ENCODE data around the gene OR11G2. TPM values are rescaled to one million over a fixed set of nuclear protein-coding genes. Genes with fewer than 3 reads are reported as not detected.

OR11G2 gene
- total and polyA plus RNA-seq, 2 of the 8 experiments (the other 6 are each of a cell fraction or from before 2014, with no cell fraction given): not detected

- TF ChIP-seq CTCF (IDR thresholded peaks at IDR 0.05; ENCODE audit: control extremely low read depth in 1 of 3, insufficient read depth in 1 of 3, low read depth in 1 of 3, low read length in 3 of 3) (no peak), CHD7 (IDR thresholded peaks at IDR 0.05; ENCODE audit: insufficient replicate concordance, low read length) (no peak), EZH2 (IDR thresholded peaks at IDR 0.05; ENCODE audit: low read depth, low read length, severe bottlenecking) (no peak), SAP30 (IDR thresholded peaks at IDR 0.05; ENCODE audit: insufficient read depth, insufficient replicate concordance, low read length) (no peak), CHD2 (IDR thresholded peaks at IDR 0.05; ENCODE audit: low read length) (no peak)
These were observed 6.8 kb downstream of the OR11G2 start (continued) for GRCh38 chr14:20197459-20197858.
